Measurements from ENCODE around the gene GARNL3. TPM values are rescaled to one million over a fixed set of nuclear protein-coding genes. Genes with fewer than 3 reads are reported as not detected.

GARNL3 gene
- total and polyA plus RNA-seq, 12 donors: 12.2 to 43.2 (median 28.6) TPM

- TF ChIP-seq CTCF (IDR thresholded peaks at IDR 0.05) (peak in 3 of 6 experiments; percentile 16 to 47 (median 41)), POLR2A (IDR thresholded peaks at IDR 0.05) (peak in 1 of 2 donors; percentile 62)
- Histone ChIP-seq H3K36me3 (replicated peaks in 1 of 2) (no peaks in the 10 kb centered on the region), H3K27me3 (no peaks in the 10 kb centered on the region), H3K9me3 (replicated peaks in 1 of 3) (no peaks in the 10 kb centered on the region), H3K27ac (peak overlapping the region; percentile 42 to 92 (median 50)), H3K4me3 (peak overlapping the region in 2 of 4 donors; percentile 2 to 82), H3K4me1 (replicated peaks in 1 of 2) (peaks cover 0 to 15% of the 10 kb centered on the region in 2 donors)
- DNase-seq: peak; percentile 96 to 98 (median 97)
- WGBS, 4 donors: 1% methylated on average over 37 to 56 of the region's 56 CpGs
- intact Hi-C loops (cut with DNase I): no loop called here
Measured at GRCh38 chr9:127224178-127224882, 40.2 kb upstream of the GARNL3 start.

GRCh38 chr9:127224883-127225739 lies 39.5 kb upstream of the GARNL3 start:
- no peaks in the 10 kb centered on the region for H3K9me3 ChIP-seq (replicated peaks in 1 of 3)

GRCh38 chr9:127225801-127226625 lies 38.6 kb upstream of the GARNL3 start:
- intact Hi-C loops (cut with DNase I): no loop called here
- Histone ChIP-seq H3K27ac (peak overlapping the region in 3 of 5 donors; percentile 43 to 92 (median 67)), H3K4me3 (peak overlapping the region in 2 of 4 donors; percentile 53 to 82), H3K36me3 (replicated peaks in 1 of 2) (no peaks in the 10 kb centered on the region), H3K27me3 (no peaks in the 10 kb centered on the region), H3K4me1 (replicated peaks in 1 of 2) (peaks cover 0 to 6% of the 10 kb centered on the region in 2 donors), H3K9me3 (replicated peaks in 1 of 3) (no peaks in the 10 kb centered on the region)
- peak in 6 of 7 donors; percentile 48 to 69 (median 56) for DNase-seq
- TF ChIP-seq POLR2A (IDR thresholded peaks at IDR 0.05): no peak
- TF ChIP-seq CTCF (IDR thresholded peaks at IDR 0.05): no peak
- WGBS, 4 donors: 29 to 73% (median 43%) methylated on average over 18 to 42 of the region's 42 CpGs

More at GRCh38 chr9:127224883-127225739, 39.5 kb upstream of the GARNL3 start:
- Histone ChIP-seq H3K4me1 (replicated peaks in 1 of 2) (peaks cover 0 to 7% of the 10 kb centered on the region in 2 donors), H3K4me3 (peak overlapping the region in 3 of 4 donors; percentile 36 to 82 (median 53)), H3K27me3 (no peaks in the 10 kb centered on the region), H3K27ac (peak overlapping the region in 3 of 5 donors; percentile 48 to 92 (median 79)), H3K36me3 (replicated peaks in 1 of 2) (no peaks in the 10 kb centered on the region)
- TF ChIP-seq CTCF (IDR thresholded peaks at IDR 0.05) (no peak), POLR2A (IDR thresholded peaks at IDR 0.05) (peak in 1 of 2 donors; percentile 13)
- intact Hi-C loops (cut with DNase I): no loop called here
- DNase-seq: peak; percentile 97 to 98 (median 98)
- WGBS, 4 donors: 0 to 2% (median 1%) methylated on average over 28 to 103 of the region's 106 CpGs; no CpG with 5 or more reads in 1 of the 4 donors
